ENCODE results near the gene P4HA2. TPM values are rescaled to one million over a fixed set of nuclear protein-coding genes. Genes with fewer than 3 reads are reported as not detected.
A peak's percentile ranks its signal among the peaks of the same experiment; 100 is the strongest.

P4HA2 gene
- total RNA-seq, 1 experiment from 2014 or later, result 15.1 TPM

DNA sequence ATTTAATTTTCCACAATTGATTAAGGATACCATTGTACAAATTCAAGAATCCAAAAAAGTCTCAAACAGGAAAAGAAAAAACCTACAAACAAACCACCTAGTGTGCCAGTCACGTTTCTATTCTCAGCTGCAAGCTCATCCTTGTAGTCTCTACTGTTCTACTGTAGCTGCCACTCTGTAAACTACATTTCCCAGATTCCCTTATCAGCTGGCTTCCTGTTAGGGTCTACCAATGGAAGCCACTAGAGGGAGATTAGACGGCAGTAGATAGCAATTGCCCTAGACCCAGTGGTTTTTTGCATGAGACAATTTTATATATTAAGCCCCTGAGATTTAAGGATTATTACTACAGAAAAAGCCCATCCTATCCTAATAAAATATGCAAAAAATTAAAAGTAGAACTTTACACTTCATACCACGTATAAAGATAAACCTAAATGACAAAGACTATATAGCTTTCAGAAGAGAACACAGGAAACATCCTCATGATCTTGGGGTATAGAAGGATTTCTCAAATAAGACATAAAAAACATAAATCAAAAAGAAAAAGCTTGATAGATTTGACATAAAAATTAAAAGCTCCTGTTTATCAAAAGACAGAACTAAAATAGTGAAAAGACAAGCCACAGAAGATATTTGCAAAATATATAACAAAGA lies 37.4 kb downstream of the P4HA2 start (continued):
- TF ChIP-seq, protein P1, sequence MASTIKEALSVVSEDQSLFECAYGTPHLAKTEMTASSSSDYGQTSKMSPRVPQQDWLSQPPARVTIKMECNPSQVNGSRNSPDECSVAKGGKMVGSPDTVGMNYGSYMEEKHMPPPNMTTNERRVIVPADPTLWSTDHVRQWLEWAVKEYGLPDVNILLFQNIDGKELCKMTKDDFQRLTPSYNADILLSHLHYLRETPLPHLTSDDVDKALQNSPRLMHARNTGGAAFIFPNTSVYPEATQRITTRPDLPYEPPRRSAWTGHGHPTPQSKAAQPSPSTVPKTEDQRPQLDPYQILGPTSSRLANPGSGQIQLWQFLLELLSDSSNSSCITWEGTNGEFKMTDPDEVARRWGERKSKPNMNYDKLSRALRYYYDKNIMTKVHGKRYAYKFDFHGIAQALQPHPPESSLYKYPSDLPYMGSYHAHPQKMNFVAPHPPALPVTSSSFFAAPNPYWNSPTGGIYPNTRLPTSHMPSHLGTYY (CRISPR knock-in tag; IDR thresholded peaks at IDR 0.05), result no peak
- TF ChIP-seq, protein P2, sequence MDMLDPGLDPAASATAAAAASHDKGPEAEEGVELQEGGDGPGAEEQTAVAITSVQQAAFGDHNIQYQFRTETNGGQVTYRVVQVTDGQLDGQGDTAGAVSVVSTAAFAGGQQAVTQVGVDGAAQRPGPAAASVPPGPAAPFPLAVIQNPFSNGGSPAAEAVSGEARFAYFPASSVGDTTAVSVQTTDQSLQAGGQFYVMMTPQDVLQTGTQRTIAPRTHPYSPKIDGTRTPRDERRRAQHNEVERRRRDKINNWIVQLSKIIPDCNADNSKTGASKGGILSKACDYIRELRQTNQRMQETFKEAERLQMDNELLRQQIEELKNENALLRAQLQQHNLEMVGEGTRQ (CRISPR knock-in tag; IDR thresholded peaks at IDR 0.05), result no peak
- TF ChIP-seq, protein P3, sequence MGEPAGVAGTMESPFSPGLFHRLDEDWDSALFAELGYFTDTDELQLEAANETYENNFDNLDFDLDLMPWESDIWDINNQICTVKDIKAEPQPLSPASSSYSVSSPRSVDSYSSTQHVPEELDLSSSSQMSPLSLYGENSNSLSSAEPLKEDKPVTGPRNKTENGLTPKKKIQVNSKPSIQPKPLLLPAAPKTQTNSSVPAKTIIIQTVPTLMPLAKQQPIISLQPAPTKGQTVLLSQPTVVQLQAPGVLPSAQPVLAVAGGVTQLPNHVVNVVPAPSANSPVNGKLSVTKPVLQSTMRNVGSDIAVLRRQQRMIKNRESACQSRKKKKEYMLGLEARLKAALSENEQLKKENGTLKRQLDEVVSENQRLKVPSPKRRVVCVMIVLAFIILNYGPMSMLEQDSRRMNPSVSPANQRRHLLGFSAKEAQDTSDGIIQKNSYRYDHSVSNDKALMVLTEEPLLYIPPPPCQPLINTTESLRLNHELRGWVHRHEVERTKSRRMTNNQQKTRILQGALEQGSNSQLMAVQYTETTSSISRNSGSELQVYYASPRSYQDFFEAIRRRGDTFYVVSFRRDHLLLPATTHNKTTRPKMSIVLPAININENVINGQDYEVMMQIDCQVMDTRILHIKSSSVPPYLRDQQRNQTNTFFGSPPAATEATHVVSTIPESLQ (CRISPR knock-in tag; IDR thresholded peaks at IDR 0.05), result no peak
- TF ChIP-seq GABPB1 (CRISPR knock-in tag; IDR thresholded peaks at IDR 0.05) (peak; percentile 64), KAT7 (CRISPR knock-in tag; IDR thresholded peaks at IDR 0.05; ENCODE audit: borderline replicate concordance) (no peak), FOXJ3 (CRISPR knock-in tag; IDR thresholded peaks at IDR 0.05; ENCODE audit: borderline replicate concordance) (no peak)
- TF ChIP-seq, protein P4, sequence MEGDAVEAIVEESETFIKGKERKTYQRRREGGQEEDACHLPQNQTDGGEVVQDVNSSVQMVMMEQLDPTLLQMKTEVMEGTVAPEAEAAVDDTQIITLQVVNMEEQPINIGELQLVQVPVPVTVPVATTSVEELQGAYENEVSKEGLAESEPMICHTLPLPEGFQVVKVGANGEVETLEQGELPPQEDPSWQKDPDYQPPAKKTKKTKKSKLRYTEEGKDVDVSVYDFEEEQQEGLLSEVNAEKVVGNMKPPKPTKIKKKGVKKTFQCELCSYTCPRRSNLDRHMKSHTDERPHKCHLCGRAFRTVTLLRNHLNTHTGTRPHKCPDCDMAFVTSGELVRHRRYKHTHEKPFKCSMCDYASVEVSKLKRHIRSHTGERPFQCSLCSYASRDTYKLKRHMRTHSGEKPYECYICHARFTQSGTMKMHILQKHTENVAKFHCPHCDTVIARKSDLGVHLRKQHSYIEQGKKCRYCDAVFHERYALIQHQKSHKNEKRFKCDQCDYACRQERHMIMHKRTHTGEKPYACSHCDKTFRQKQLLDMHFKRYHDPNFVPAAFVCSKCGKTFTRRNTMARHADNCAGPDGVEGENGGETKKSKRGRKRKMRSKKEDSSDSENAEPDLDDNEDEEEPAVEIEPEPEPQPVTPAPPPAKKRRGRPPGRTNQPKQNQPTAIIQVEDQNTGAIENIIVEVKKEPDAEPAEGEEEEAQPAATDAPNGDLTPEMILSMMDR (IDR thresholded peaks at IDR 0.05), result peak; percentile 37

DNA sequence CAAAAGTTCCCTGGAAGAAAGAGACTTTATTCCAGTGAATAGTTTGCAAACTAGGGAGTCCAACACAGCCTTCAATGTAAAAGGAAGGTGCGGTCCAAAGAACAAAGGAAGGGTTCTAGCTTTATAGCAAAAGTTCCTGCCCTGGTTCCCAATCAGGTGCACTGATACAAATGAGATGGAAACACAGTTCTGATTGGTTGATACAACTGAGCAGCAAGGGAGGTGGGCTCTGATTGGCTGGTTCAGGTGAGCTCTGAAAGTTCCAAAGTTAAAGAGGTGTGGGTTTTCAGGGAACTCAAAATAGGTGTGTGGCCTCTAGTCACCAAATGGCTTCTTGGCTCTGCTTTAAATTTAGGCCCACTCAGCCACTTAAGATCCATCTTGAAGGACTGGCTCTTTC lies 43.1 kb downstream of the P4HA2 start:
- no peak overlapping the region for H3K27ac Mint-ChIP-seq
- CTCF ChIA-PET, result no interaction called here

DNA sequence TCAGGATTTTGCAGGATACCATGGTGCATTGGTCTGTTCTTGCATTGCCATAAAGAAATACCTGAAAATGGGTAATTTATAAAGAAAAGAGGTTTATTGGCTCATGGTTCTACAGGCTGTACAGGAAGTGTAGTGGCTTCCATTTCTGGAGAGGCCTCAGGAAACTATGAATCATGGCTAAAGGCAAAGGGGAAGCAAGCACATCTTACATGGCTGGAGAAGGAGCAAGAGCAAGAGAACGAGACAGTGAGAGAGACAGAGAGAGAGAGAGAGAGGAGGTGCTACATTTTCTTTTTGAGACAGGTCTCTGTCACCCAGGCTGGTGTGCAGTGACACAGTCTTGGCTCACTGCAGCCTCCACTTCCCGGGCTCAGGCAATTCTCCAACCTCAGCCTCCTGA lies 43.9 kb downstream of the P4HA2 start:
- CTCF ChIA-PET, result no interaction called here
- no peak for ATAC-seq
- POLR2A ChIA-PET, result no interaction called here
- H3K4me3 Mint-ChIP-seq, result no peak overlapping the region
- no peaks in the 10 kb centered on the region for H3K27me3 Mint-ChIP-seq (ENCODE audit: low read depth)
- no peaks in the 10 kb centered on the region for H3K36me3 Mint-ChIP-seq
- TF ChIP-seq EMX1 (CRISPR knock-in tag; IDR thresholded peaks at IDR 0.05), result no peak
- TF ChIP-seq, protein P5, sequence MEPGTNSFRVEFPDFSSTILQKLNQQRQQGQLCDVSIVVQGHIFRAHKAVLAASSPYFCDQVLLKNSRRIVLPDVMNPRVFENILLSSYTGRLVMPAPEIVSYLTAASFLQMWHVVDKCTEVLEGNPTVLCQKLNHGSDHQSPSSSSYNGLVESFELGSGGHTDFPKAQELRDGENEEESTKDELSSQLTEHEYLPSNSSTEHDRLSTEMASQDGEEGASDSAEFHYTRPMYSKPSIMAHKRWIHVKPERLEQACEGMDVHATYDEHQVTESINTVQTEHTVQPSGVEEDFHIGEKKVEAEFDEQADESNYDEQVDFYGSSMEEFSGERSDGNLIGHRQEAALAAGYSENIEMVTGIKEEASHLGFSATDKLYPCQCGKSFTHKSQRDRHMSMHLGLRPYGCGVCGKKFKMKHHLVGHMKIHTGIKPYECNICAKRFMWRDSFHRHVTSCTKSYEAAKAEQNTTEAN (CRISPR knock-in tag; IDR thresholded peaks at IDR 0.05), result no peak
- TF ChIP-seq, protein P6, sequence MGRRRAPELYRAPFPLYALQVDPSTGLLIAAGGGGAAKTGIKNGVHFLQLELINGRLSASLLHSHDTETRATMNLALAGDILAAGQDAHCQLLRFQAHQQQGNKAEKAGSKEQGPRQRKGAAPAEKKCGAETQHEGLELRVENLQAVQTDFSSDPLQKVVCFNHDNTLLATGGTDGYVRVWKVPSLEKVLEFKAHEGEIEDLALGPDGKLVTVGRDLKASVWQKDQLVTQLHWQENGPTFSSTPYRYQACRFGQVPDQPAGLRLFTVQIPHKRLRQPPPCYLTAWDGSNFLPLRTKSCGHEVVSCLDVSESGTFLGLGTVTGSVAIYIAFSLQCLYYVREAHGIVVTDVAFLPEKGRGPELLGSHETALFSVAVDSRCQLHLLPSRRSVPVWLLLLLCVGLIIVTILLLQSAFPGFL (CRISPR knock-in tag; IDR thresholded peaks at IDR 0.05; ENCODE audit: borderline replicate concordance), result no peak
- no peak for DNase-seq (ENCODE audit: low spot score)
- no peak overlapping the region for H3K27ac Mint-ChIP-seq
- peaks cover 7% of the 10 kb centered on the region; the same call in 1 of the 2 replicates for H3K9me3 Mint-ChIP-seq
- peaks cover 20% of the 10 kb centered on the region for H3K4me1 Mint-ChIP-seq

More for the DNA sequence above, 43.1 kb downstream of the P4HA2 start:
- H3K4me3 Mint-ChIP-seq, result no peak overlapping the region
- no peaks in the 10 kb centered on the region; the same call in 1 of the 2 replicates for H3K27me3 Mint-ChIP-seq (ENCODE audit: low read depth)
- H3K9me3 Mint-ChIP-seq, result peaks cover 7% of the 10 kb centered on the region; the same call in 1 of the 2 replicates
- peaks cover 20% of the 10 kb centered on the region for H3K4me1 Mint-ChIP-seq
- TF ChIP-seq, protein P7, sequence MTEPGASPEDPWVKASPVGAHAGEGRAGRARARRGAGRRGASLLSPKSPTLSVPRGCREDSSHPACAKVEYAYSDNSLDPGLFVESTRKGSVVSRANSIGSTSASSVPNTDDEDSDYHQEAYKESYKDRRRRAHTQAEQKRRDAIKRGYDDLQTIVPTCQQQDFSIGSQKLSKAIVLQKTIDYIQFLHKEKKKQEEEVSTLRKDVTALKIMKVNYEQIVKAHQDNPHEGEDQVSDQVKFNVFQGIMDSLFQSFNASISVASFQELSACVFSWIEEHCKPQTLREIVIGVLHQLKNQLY (CRISPR knock-in tag; IDR thresholded peaks at IDR 0.05), result no peak
- TF ChIP-seq, protein P8, sequence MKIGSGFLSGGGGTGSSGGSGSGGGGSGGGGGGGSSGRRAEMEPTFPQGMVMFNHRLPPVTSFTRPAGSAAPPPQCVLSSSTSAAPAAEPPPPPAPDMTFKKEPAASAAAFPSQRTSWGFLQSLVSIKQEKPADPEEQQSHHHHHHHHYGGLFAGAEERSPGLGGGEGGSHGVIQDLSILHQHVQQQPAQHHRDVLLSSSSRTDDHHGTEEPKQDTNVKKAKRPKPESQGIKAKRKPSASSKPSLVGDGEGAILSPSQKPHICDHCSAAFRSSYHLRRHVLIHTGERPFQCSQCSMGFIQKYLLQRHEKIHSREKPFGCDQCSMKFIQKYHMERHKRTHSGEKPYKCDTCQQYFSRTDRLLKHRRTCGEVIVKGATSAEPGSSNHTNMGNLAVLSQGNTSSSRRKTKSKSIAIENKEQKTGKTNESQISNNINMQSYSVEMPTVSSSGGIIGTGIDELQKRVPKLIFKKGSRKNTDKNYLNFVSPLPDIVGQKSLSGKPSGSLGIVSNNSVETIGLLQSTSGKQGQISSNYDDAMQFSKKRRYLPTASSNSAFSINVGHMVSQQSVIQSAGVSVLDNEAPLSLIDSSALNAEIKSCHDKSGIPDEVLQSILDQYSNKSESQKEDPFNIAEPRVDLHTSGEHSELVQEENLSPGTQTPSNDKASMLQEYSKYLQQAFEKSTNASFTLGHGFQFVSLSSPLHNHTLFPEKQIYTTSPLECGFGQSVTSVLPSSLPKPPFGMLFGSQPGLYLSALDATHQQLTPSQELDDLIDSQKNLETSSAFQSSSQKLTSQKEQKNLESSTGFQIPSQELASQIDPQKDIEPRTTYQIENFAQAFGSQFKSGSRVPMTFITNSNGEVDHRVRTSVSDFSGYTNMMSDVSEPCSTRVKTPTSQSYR (CRISPR knock-in tag; IDR thresholded peaks at IDR 0.05), result no peak
- TF ChIP-seq NFYB (CRISPR knock-in tag; conservative IDR thresholded peaks at IDR 0.05; ENCODE audit: low read depth), result peak; percentile 66
- peak; percentile 23 for DNase-seq (ENCODE audit: low spot score)
- H3K36me3 Mint-ChIP-seq, result no peaks in the 10 kb centered on the region
- ATAC-seq, result peak; percentile 53
- POLR2A ChIA-PET, result no interaction called here

Data from WTC11 (cell line).